GM23338 (cell line): Measurements from ENCODE around the gene MPP2.

Experiments used
- CTCF ChIP-seq, 2 experiments: fragments of 200-600 bp in 1 of 2; sonication (generic) in 1 of 2; conservative IDR thresholded peaks; 2 replicates each; pipeline versions ENCODE4 v1.5.1 to v1.6.1; 2016 to 2017; ENCODE audit warnings: antibody characterized with exemption in 2 of 2, low read depth in 2 of 2, mild to moderate bottlenecking in 2 of 2, moderate library complexity in 1 of 2
- EZH2 ChIP-seq: fragments of 200-600 bp; sonication (generic); IDR thresholded peaks from one replicate; pipeline ENCODE4 v1.8.0; 2017; ENCODE audit warnings: antibody characterized with exemption, mild to moderate bottlenecking, low read depth; ENCODE audit not compliant: unreplicated experiment
- EZH2phosphoT487 ChIP-seq: fragments of 200-600 bp; sonication (generic); IDR thresholded peaks from one replicate; pipeline ENCODE4 v1.8.1; 2018; ENCODE audit warnings: antibody characterized with exemption; ENCODE audit not compliant: unreplicated experiment
- JUNB ChIP-seq: IDR thresholded peaks from one replicate; pipeline ENCODE4 v1.6.1; 2016; ENCODE audit warnings: antibody characterized with exemption; ENCODE audit not compliant: unreplicated experiment

GRCh38 chr17:43952724-43953666 lies 45.7 kb upstream of the MPP2 start:
- no peak for TF ChIP-seq JUNB
- no peak for TF ChIP-seq EZH2phosphoT487
- TF ChIP-seq CTCF (conservative IDR thresholded peaks at IDR 0.05; ENCODE audit: low read depth in 2 of 2) = no peak
- no peak for TF ChIP-seq EZH2
